ENCODE measurements around the gene ADGRV1.
"Not testable (repeated sequence)": the region's sequence is repeated elsewhere in the genome, so short reads cannot be mapped to it uniquely, and the experiment has no call there.

Gene ADGRV1

GRCh38 chr5:90551376-90551775 is 7.2 kb upstream of the ADGRV1 start:
- no peak for DNase-seq (ENCODE audit: low read depth in 4 of 4, low spot score in 1 of 4)

DNA sequence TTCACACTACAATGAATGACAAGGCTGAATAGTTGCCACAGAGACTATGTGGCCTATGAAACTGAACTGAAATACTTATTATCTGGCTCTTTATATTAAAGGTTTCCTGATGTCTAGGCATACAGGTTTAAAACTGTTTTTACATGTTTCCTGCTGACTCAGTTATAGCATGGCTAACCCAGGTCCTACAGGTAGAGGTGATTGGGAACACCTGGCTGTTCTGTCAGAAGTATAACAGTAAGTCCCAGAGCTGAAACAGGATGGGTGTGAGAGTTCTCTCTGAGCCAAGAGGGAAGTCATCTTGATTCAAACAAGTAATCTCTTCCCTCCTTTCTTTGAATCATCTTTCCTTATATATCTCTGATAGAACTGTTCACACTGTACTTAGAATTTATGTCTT is 4.9 kb upstream of the ADGRV1 start:
- DNase-seq (ENCODE audit: low read depth in 4 of 4, low spot score in 1 of 4) = no peak

DNA sequence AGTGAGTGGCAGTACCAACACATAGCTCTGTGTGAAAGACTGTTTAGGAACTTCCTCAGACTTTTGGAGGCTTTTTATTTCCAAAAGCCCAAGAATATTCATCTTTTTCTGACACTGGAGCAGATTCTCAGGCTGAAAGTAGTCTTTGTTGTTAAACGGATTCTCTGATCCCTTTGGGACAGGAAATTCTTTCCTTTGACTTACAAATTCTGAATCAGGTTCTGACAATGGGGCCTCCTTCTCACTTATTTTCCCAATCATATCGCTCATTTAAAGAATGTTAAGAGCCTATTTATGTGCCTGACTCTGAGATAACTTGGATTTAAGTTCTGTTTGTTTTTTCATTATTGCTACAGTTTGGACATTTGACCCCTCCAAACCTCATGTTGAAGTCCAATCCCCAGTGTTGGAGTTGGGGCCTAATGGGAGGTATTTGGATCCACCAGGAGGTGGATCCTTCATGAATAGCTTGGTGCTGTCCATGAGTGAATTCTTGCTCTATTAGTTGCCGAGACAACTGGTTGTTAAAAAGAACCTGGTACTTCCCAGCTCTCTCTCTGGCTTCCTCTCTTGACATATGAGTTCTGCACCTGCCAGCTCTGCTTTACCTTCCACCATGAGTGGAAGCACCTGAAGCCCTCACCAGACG is 4.1 kb upstream of the ADGRV1 start:
- no peak for DNase-seq (ENCODE audit: low read depth in 4 of 4, low spot score in 1 of 4)

- DNase-seq (ENCODE audit: low read depth in 4 of 4, low spot score in 1 of 4) = no peak
These were observed 2.9 kb upstream of the ADGRV1 start for GRCh38 chr5:90555666-90556065.

- no peak for DNase-seq (ENCODE audit: low read depth in 4 of 4, low spot score in 1 of 4)
These were observed 1.2 kb upstream of the ADGRV1 start for GRCh38 chr5:90557391-90557790.

GRCh38 chr5:90557871-90558270 is 726 bp upstream of the ADGRV1 start:
- no peak for DNase-seq (ENCODE audit: low read depth in 4 of 4, low spot score in 1 of 4)

DNA sequence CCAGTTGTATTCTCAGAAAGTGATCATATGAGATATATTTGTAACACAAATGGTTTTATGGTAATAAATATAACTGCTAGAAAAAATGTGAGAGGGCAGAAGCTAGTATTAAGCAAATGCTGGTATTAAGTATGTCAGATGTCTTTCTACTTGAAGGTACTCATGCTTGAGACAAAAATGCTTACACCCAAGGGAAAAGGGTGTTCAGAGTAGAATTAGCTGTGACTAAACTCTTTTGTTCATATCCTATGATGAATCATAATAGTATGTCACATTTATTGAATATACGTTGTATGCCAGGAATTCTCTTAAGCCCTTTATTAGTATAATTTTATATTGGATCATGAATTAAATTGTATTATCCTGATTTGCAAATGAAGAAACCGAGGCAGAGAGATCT is 2.2 kb downstream of the ADGRV1 start:
- no peak for DNase-seq (ENCODE audit: low read depth in 4 of 4, low spot score in 1 of 4)

GRCh38 chr5:90561766-90562165 is 3.2 kb downstream of the ADGRV1 start:
- DNase-seq (ENCODE audit: low read depth in 4 of 4, low spot score in 1 of 4) = no peak

GRCh38 chr5:90562341-90562740 is 3.7 kb downstream of the ADGRV1 start:
- no peak for DNase-seq (ENCODE audit: low read depth in 4 of 4, low spot score in 1 of 4)

GRCh38 chr5:90563108-90563507 is 4.5 kb downstream of the ADGRV1 start:
- no peak for DNase-seq (ENCODE audit: low read depth in 4 of 4, low spot score in 1 of 4)

GRCh38 chr5:90565491-90565890 is 6.9 kb downstream of the ADGRV1 start:
- no peak for DNase-seq (ENCODE audit: low read depth in 4 of 4, low spot score in 1 of 4)

DNA sequence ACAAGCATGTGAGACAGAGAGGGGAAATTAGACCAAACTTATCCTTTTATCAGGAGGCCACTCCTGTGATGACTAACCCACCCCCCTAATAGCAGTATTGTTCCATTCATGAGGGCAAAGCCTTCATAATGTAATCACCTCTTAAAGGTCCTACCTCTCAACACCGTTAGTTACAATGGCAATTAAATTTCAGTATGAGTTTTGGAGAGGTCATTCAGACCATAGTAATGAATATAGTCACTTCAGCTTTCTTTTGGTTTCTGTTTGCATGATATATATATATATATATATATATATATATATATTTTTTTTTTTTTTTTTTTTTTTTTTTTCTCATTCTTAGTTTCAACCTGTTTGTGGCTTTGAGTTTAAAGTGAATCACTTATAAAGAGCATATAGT is 10.5 kb downstream of the ADGRV1 start:
- DNase-seq (ENCODE audit: low read depth in 4 of 4, low spot score in 1 of 4) = no peak

DNA sequence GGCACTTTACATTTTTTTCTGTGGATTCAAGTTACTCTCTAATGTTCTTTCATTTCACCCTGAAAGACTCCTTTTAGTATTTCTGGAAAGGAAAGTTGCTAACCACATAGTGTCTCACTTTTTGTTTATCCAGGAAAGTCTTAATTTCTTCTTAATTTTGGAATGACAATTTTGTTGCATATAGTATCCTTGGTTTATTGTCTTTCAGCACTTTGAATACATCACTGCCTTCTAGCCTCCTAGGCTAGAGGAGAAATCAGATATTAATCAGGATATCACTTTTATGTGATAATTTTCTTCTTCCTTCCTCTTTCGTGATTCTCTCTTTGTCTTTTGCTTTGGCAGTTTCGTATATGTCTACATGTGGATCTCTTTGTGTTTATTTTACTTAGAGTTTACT is 11.4 kb downstream of the ADGRV1 start:
- no peak for DNase-seq (ENCODE audit: low read depth in 4 of 4, low spot score in 1 of 4)

DNA sequence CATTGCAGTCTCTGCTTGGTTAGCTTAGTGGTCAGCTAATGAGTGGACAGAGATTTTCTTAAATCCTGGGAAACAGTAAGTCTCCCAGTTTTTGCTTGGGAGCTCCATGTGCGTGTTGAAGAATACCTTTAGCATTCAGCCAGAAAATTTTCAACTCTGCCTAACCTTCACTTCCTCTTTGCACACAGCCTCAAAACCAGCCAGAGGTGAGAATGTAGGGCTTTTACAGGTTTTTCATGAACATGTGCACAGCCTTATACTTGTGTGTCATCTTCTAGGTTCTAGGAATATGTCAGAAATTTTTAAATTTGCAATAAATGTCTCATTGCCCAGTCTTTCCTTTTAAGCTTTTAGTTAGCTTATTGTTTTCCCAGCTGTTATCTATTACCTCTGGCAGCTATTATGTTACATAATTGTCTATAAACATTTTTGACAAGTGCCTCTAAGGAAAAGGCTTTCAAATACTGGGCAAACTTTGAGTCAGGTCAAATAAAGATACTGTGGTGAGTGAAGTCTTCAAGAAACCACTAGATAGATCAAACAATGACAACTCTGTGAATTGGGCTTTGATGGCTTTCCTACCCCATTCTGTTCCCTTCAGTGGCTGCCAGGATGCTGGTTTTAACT is 12.7 kb downstream of the ADGRV1 start:
- no peak for DNase-seq (ENCODE audit: low read depth in 4 of 4, low spot score in 1 of 4)

- no peak for DNase-seq (ENCODE audit: low read depth in 4 of 4, low spot score in 1 of 4)
These were observed 17.1 kb downstream of the ADGRV1 start for GRCh38 chr5:90575712-90576111.

DNA sequence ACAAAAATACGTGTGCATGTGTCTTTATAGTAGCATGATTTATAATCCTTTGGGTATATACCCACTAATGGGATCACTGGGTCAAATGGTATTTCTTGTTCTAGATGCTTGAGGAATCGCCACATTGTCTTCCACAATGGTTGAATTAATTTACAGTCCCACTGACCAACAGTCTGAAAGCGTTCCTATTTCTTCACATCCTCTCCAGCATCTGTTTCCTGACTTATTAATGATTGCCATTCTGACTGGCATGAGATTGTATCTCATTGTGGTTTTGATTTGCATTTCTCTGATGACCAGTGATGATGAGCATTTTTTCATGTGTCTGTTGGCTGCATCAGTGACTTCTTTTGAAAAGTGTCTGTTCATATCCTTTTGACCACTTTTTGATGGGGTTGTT is 18.0 kb downstream of the ADGRV1 start:
- not testable (repeated sequence) for DNase-seq (ENCODE audit: low read depth in 4 of 4, low spot score in 1 of 4)

DNA sequence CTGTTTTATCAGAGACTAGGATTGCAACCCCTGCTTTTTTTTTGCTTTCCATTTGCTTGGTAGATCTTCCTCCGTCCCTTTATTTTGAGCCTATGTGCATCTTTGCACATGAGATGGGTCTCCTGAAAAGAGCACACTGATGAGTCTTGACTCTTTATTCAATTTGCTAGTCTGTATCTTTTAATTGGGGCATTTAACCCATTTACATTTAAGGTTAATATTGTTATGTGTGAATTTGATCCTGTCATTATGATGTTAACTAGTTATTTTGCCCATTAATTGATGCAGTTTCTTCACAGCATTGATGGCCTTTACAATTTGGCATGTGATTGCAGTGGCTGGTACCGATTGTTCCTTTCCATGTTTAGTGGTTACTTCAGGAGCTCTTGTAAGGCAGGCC is 21.3 kb downstream of the ADGRV1 start:
- not testable (repeated sequence) for DNase-seq (ENCODE audit: low read depth in 4 of 4, low spot score in 1 of 4)

DNA sequence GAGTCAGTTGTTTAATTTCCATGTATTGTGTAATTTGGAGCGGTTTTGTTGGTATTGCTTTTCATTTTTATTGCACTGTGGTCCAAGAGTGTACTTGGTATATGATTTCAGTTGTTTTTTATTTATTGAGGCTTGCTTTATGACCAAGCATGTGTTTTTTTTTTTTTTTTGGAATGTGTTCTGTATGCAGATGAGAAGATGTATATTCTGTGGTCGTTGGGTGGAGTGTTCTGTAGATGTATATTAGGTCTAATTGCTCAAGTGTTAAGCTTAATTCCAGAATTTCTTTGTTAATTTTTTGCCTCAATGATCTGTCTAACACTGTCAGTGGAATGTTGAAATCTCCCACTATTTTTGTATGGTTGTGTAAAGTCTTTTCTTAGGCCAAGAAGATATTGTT is 23.4 kb downstream of the ADGRV1 start:
- DNase-seq (ENCODE audit: low read depth in 4 of 4, low spot score in 1 of 4) = no peak

GRCh38 chr5:90585337-90585986 is 26.9 kb downstream of the ADGRV1 start:
- DNase-seq (ENCODE audit: low read depth in 4 of 4, low spot score in 1 of 4) = no peak

DNA sequence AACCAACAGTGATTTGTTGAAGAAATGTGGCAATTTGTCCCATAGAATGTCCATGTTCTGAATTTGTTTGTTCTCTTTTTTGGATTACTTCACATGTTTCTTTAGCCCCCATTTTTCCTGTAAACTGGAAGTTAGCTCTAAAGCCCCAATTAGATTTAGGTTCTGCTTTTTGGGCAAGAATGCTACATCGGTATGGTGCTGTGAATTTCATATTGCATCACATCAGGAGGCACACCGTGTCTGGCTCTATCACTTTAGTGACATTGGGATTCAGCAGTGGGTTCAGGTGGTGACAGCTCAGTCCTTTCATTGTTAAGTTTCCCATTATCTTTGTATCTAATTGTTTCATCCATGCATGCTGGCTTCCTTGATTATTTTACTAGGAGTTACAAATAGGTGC is 27.9 kb downstream of the ADGRV1 start:
- DNase-seq (ENCODE audit: low read depth in 4 of 4, low spot score in 1 of 4) = no peak

DNA sequence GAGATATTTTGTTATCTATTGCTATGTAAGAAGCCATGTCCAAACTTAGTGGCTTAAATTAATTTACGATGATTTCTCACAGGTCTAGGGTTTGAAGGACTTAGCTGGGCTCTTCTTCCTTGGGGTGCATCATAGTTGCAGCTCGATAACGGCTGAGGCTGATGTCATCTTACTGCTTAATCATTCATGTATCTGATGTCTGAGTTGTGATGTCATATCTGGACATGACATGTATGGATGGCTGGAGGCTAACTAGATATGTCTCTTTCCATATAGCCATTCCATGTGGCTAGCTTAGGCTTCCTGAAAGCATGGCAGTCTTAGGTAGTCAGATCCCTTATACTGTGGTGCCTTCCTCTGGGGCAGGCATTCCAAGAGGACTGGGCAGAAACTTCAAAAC is 31.6 kb downstream of the ADGRV1 start:
- no peak for DNase-seq (ENCODE audit: low read depth in 4 of 4, low spot score in 1 of 4)

DNA sequence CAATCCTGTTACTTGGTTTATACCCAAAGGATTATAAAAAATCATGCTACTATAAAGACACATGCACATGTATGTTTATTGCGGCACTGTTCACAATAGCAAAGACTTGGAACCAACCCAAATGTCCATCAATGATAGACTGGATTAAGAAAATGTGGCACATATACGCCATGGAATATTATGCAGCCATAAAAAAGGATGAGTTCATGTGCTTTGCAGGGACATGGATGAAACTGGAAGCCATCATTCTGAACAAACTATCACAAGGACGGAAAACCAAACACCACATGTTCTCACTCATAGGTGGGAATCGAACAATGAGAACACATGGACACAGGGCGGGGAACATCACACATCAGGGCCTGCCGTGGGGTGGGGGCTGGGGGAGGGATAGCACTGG is 34.5 kb downstream of the ADGRV1 start:
- DNase-seq (ENCODE audit: low read depth in 4 of 4, low spot score in 1 of 4) = not testable (repeated sequence)

DNA sequence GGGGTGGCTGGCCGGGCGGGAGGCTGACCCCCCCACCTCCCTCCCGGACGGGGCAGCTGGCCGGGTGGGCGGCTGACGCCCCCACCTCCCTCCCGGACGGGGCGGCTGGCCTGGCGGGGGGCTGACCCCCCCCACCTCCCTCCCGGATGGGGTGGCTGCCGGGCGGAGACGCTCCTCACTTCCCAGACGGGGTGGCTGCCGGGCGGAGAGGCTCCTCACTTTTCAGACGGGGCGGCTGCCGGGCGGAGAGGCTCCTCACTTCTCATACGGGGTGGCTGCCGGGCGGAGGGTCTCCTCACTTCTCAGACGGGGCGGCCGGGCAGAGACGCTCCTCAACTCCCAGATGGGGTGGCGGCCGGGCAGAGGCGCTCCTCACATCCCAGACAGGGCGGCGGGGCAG is 37.2 kb downstream of the ADGRV1 start:
- DNase-seq (ENCODE audit: low read depth in 4 of 4, low spot score in 1 of 4) = not testable (repeated sequence)
